ENCODE measurements around the gene DUSP28.

The DUSP28 gene

GRCh38 chr2:240591226-240591625 is 31.1 kb downstream of the DUSP28 start:
- POLR2A ChIA-PET: no interaction called here
- H3K4me3 ChIP-seq (ENCODE audit: control insufficient read depth in 1 of 7, extremely low read depth in 1 of 7, insufficient read depth in 4 of 7, low read depth in 2 of 7, low read length in 6 of 7): no peak overlapping the region
- peaks cover 2 to 17% (median 16%) of the 10 kb centered on the region in 4 experiments for H3K4me1 ChIP-seq (ENCODE audit: control extremely low read depth in 1 of 4, control insufficient read depth in 4 of 4, insufficient read depth in 4 of 4, low read length in 3 of 4)
- no peaks in the 10 kb centered on the region for H3K27me3 ChIP-seq (replicated peaks in 2 of 5; ENCODE audit: control insufficient read depth in 4 of 5, insufficient read depth in 5 of 5, low read length in 4 of 5)
- no peak for DNase-seq
- no peak overlapping the region for H3K27ac ChIP-seq (ENCODE audit: insufficient read depth in 1 of 2, low read depth in 1 of 2, low read length in 2 of 2, poor library complexity in 1 of 2, severe bottlenecking in 2 of 2)
- peaks cover 5 to 50% (median 36%) of the 10 kb centered on the region in 4 experiments for H3K36me3 ChIP-seq (ENCODE audit: control insufficient read depth in 4 of 4, insufficient read depth in 4 of 4, low read length in 3 of 4)
- H3K9me3 ChIP-seq (ENCODE audit: control extremely low read depth in 1 of 5, control insufficient read depth in 4 of 5, insufficient read depth in 2 of 5, low read depth in 1 of 5, low read length in 4 of 5): no peaks in the 10 kb centered on the region
- WGBS (ENCODE audit: insufficient coverage): 80% methylated on average over 1 of the region's 6 CpGs
- CTCF ChIA-PET: no interaction called here

DNA sequence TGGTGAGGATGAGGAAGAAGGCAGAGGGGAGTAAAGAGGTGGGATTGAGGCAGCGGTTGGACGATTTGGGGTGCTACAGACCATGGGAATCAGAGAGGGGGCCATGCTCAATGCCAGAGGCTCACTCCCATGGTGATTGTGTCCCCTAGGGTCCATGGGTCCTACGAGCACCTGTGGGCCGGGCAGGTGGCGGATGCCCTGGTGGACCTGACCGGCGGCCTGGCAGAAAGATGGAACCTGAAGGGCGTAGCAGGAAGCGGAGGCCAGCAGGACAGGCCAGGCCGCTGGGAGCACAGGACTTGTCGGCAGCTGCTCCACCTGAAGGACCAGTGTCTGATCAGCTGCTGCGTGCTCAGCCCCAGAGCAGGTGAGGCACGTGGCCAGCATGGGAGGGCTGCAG is 31.6 kb downstream of the DUSP28 start:
- ChIA-PET POLR2A (no interaction called here), CTCF (no interaction called here)
- Histone ChIP-seq H3K4me1 (ENCODE audit: control extremely low read depth in 1 of 4, control insufficient read depth in 4 of 4, insufficient read depth in 4 of 4, low read length in 3 of 4) (peaks cover 2 to 17% (median 16%) of the 10 kb centered on the region in 4 experiments), H3K27me3 (replicated peaks in 2 of 5; ENCODE audit: control insufficient read depth in 4 of 5, insufficient read depth in 5 of 5, low read length in 4 of 5) (no peaks in the 10 kb centered on the region), H3K27ac (ENCODE audit: insufficient read depth in 1 of 2, low read depth in 1 of 2, low read length in 2 of 2, poor library complexity in 1 of 2, severe bottlenecking in 2 of 2) (no peak overlapping the region), H3K36me3 (ENCODE audit: control insufficient read depth in 4 of 4, insufficient read depth in 4 of 4, low read length in 3 of 4) (peaks cover 5 to 55% (median 38%) of the 10 kb centered on the region in 4 experiments), H3K9me3 (ENCODE audit: control extremely low read depth in 1 of 5, control insufficient read depth in 4 of 5, insufficient read depth in 2 of 5, low read depth in 1 of 5, low read length in 4 of 5) (no peaks in the 10 kb centered on the region), H3K4me3 (ENCODE audit: control insufficient read depth in 1 of 7, extremely low read depth in 1 of 7, insufficient read depth in 4 of 7, low read depth in 2 of 7, low read length in 6 of 7) (no peak overlapping the region)
- 96% methylated on average over 13 of the region's 13 CpGs for WGBS (ENCODE audit: insufficient coverage)
- DNase-seq: no peak

- no peak overlapping the region for H3K4me3 ChIP-seq (ENCODE audit: control insufficient read depth in 1 of 7, extremely low read depth in 1 of 7, insufficient read depth in 4 of 7, low read depth in 2 of 7, low read length in 6 of 7)
- CTCF ChIA-PET: interaction anchor here (0.7 kb wide), 1 partner anchor 129 kb away, joined by 3 read pairs; no protein-coding TSS in a partner anchor
- DNase-seq: no peak
- H3K4me1 ChIP-seq (ENCODE audit: control extremely low read depth in 1 of 4, control insufficient read depth in 4 of 4, insufficient read depth in 4 of 4, low read length in 3 of 4): peaks cover 0 to 4% (median 3%) of the 10 kb centered on the region in 4 experiments
- no peak overlapping the region for H3K27ac ChIP-seq (ENCODE audit: insufficient read depth in 1 of 2, low read depth in 1 of 2, low read length in 2 of 2, poor library complexity in 1 of 2, severe bottlenecking in 2 of 2)
- POLR2A ChIA-PET: no interaction called here
- 98% methylated on average over 20 of the region's 20 CpGs for WGBS (ENCODE audit: insufficient coverage)
- H3K36me3 ChIP-seq (ENCODE audit: control insufficient read depth in 4 of 4, insufficient read depth in 4 of 4, low read length in 3 of 4): peaks cover 5 to 60% (median 42%) of the 10 kb centered on the region in 4 experiments
- H3K9me3 ChIP-seq (ENCODE audit: control extremely low read depth in 1 of 5, control insufficient read depth in 4 of 5, insufficient read depth in 2 of 5, low read depth in 1 of 5, low read length in 4 of 5): no peaks in the 10 kb centered on the region
- H3K27me3 ChIP-seq (replicated peaks in 2 of 5; ENCODE audit: control insufficient read depth in 4 of 5, insufficient read depth in 5 of 5, low read length in 4 of 5): no peaks in the 10 kb centered on the region
Observed at GRCh38 chr2:240593026-240593702, 33.0 kb downstream of the DUSP28 start.

- WGBS (ENCODE audit: insufficient coverage): 96% methylated on average over 17 of the region's 19 CpGs
- no peak for DNase-seq
- Histone ChIP-seq H3K27ac (ENCODE audit: insufficient read depth in 1 of 2, low read depth in 1 of 2, low read length in 2 of 2, poor library complexity in 1 of 2, severe bottlenecking in 2 of 2) (no peak overlapping the region), H3K4me1 (ENCODE audit: control extremely low read depth in 1 of 4, control insufficient read depth in 4 of 4, insufficient read depth in 4 of 4, low read length in 3 of 4) (no peaks in the 10 kb centered on the region), H3K4me3 (ENCODE audit: control insufficient read depth in 1 of 7, extremely low read depth in 1 of 7, insufficient read depth in 4 of 7, low read depth in 2 of 7, low read length in 6 of 7) (no peak overlapping the region), H3K9me3 (ENCODE audit: control extremely low read depth in 1 of 5, control insufficient read depth in 4 of 5, insufficient read depth in 2 of 5, low read depth in 1 of 5, low read length in 4 of 5) (no peaks in the 10 kb centered on the region), H3K36me3 (ENCODE audit: control insufficient read depth in 4 of 4, insufficient read depth in 4 of 4, low read length in 3 of 4) (peaks cover 5 to 67% (median 44%) of the 10 kb centered on the region in 4 experiments), H3K27me3 (replicated peaks in 2 of 5; ENCODE audit: control insufficient read depth in 4 of 5, insufficient read depth in 5 of 5, low read length in 4 of 5) (no peaks in the 10 kb centered on the region)
- ChIA-PET CTCF (interaction anchor here (0.7 to 1.1 kb wide), 4 partner anchors 8 to 22 kb away, joined by 3 read pairs; no protein-coding TSS in a partner anchor), POLR2A (no interaction called here)
Observed at GRCh38 chr2:240593703-240594451, 33.7 kb downstream of the DUSP28 start.

DNA sequence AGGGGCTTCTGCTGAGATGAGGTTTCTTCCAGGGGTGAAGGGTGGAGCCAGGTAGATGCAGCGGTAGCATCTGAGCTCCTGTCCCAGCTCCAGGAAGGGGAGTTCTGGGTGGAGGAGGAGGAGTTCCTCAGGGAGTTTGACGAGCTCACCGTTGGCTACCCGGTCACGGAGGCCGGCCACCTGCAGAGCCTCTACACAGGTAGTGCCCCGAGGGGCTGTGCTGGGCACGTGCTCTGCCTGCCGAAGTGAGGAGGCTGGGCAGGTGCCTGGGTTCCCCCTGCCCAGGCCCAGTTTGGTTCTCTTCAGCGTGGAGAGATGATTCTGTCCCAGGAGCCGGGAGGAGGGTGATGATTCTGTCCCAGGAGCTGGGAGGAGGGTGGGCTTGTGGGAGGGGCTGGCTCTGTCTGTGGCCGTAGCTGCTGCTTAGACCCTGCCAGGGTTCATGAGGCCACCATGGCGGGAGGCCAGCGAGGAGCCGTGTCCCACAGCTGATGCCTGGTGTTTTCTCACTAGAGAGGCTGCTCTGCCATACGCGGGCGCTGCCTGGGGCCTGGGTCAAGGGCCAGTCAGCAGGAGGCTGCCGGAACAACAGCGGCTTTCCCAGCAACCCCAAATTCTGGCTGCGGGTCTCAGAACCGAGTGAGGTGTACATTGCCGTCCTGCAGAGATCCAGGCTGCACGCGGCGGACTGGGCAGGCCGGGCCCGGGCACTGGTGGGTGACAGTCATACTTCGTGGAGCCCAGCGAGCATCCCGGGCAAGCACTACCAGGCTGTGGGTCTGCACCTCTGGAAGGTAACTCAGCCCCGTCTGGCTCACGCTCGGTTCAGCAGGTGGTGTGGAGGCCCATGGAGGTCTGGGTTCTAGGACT is 34.6 kb downstream of the DUSP28 start:
- Histone ChIP-seq H3K4me1 (ENCODE audit: control extremely low read depth in 1 of 4, control insufficient read depth in 4 of 4, insufficient read depth in 4 of 4, low read length in 3 of 4) (no peaks in the 10 kb centered on the region), H3K4me3 (ENCODE audit: control insufficient read depth in 1 of 7, extremely low read depth in 1 of 7, insufficient read depth in 4 of 7, low read depth in 2 of 7, low read length in 6 of 7) (no peak overlapping the region), H3K27me3 (replicated peaks in 2 of 5; ENCODE audit: control insufficient read depth in 4 of 5, insufficient read depth in 5 of 5, low read length in 4 of 5) (no peaks in the 10 kb centered on the region), H3K9me3 (ENCODE audit: control extremely low read depth in 1 of 5, control insufficient read depth in 4 of 5, insufficient read depth in 2 of 5, low read depth in 1 of 5, low read length in 4 of 5) (no peaks in the 10 kb centered on the region), H3K27ac (ENCODE audit: insufficient read depth in 1 of 2, low read depth in 1 of 2, low read length in 2 of 2, poor library complexity in 1 of 2, severe bottlenecking in 2 of 2) (no peak overlapping the region), H3K36me3 (ENCODE audit: control insufficient read depth in 4 of 4, insufficient read depth in 4 of 4, low read length in 3 of 4) (peaks cover 8 to 68% (median 39%) of the 10 kb centered on the region in 4 experiments)
- DNase-seq: no peak
- POLR2A ChIA-PET: no interaction called here
- CTCF ChIA-PET: interaction anchor here (0.7 to 1.4 kb wide), 5 partner anchors 9 to 22 kb away, joined by 3 read pairs; no protein-coding TSS in a partner anchor
- WGBS (ENCODE audit: insufficient coverage): 97% methylated on average over 25 of the region's 34 CpGs

DNA sequence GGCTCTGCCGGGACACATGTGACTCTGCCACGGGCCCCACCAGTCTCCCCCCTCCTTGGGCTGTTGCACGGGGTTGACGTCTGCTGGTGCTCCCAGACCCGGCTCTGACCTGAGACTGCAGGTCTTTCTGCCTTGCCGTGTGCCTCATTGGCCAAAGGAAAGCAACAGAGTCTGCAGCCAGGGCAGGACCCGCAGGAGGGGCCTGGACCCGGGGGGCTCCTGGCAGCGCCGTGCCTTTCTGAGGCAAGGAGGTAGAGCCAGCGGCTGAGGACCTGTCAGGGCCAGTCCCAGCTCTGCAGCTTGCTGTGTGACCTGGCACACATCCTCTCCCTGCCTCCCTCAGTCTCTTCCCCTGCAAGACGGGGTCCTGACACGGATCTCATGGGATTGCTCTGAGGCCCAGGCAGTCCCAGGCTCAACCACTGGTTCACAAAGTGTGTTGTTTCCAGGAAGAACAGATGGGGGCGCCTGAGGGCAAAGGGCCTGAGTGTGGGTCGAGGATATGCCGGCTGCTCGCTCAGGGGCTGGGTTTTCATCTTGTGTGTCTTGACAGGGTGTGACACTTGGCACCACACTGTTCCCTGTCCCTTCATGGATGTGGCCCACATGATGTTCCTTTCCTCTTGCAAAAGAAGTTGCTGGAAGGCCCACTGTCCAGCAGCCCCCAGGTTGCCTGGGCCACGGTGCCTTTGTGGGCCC is 35.4 kb downstream of the DUSP28 start:
- H3K36me3 ChIP-seq (ENCODE audit: control insufficient read depth in 4 of 4, insufficient read depth in 4 of 4, low read length in 3 of 4): peaks cover 6 to 62% (median 33%) of the 10 kb centered on the region in 4 experiments
- H3K27ac ChIP-seq (ENCODE audit: insufficient read depth in 1 of 2, low read depth in 1 of 2, low read length in 2 of 2, poor library complexity in 1 of 2, severe bottlenecking in 2 of 2): no peak overlapping the region
- POLR2A ChIA-PET: no interaction called here
- H3K4me3 ChIP-seq (ENCODE audit: control insufficient read depth in 1 of 7, extremely low read depth in 1 of 7, insufficient read depth in 4 of 7, low read depth in 2 of 7, low read length in 6 of 7): no peak overlapping the region
- peak in 2 of 3 donors; percentile 57 to 61 for DNase-seq
- CTCF ChIA-PET: interaction anchor here (1.4 kb wide), 1 partner anchor 21 kb away, joined by 3 read pairs; no protein-coding TSS in a partner anchor
- H3K27me3 ChIP-seq (replicated peaks in 2 of 5; ENCODE audit: control insufficient read depth in 4 of 5, insufficient read depth in 5 of 5, low read length in 4 of 5): no peaks in the 10 kb centered on the region
- no peaks in the 10 kb centered on the region for H3K4me1 ChIP-seq (ENCODE audit: control extremely low read depth in 1 of 4, control insufficient read depth in 4 of 4, insufficient read depth in 4 of 4, low read length in 3 of 4)
- 74% methylated on average over 15 of the region's 18 CpGs for WGBS (ENCODE audit: insufficient coverage)
- no peaks in the 10 kb centered on the region for H3K9me3 ChIP-seq (ENCODE audit: control extremely low read depth in 1 of 5, control insufficient read depth in 4 of 5, insufficient read depth in 2 of 5, low read depth in 1 of 5, low read length in 4 of 5)

Measured in common myeloid progenitor, CD34-positive (primary cell).